Omental fat pad (tissue), 4 donors: ENCODE measurements around the gene DIP2C. TPM values are rescaled to one million over a fixed set of nuclear protein-coding genes. Genes with fewer than 3 reads are reported as not detected.

Experiments
- ATAC-seq: fragments of 150-250 bp; one replicate; pipeline ENCODE4 v1.9.1; 2016; ENCODE audit warnings: mild to moderate bottlenecking, moderate library complexity; ENCODE audit not compliant: low FRiP score
- DNase-seq: peaks from one replicate; pipeline ENCODE4 v3.0.0-alpha.2; 2019; ENCODE audit warnings: low spot score
- CTCF ChIP-seq, 3 donors: fragments of 450-650 bp; IDR thresholded peaks; one replicate each; pipeline ENCODE4 v1.5.1; 2016 to 2017; ENCODE audit warnings: antibody characterized with exemption in 3 of 3, mild to moderate bottlenecking in 3 of 3, moderate library complexity in 2 of 3
- total RNA-seq, 4 donors: library from RNA; depleted of rRNA; stranded (reverse); fragments of >200 nt; gene quantifications; one replicate each; pipeline ENCODE4 v1.1.0, GENCODE V29; 2016

Gene DIP2C
- total RNA-seq, 4 donors from 2014 or later: 19.7 to 56.5 (median 31.1) TPM

DNA sequence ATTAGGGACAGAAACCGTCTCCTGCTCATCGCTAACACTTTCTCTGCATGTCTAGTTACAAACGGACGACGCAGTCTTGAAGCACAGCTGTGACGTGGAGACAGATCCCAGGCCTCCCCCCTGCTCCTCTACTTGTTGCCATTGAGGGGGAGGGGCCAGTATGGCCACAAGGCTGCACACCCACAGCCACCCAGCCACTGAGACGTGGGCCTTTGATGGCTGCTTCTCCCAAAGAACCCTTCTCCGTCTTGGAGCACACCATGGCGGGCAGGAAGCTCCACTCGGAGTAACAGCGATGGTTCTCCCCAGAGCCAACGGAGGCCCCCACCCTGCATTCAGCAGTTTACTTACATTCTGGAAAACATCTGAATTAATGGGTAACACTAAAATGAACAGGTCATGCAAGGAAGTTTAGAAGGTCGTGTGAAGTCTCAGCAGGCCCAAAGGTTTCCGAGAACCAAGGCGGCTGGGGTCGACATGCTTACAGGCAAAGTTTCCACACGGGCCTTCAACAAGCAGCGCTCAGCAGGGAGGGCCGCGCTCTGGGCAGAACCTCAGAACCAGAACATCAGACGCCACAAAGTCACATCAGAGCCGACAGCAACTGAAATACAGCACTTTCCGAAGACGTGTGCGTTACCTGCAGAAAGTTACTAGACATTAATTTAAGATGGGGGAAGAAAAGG, 169.6 kb downstream of the DIP2C start:
- no peak for TF ChIP-seq CTCF (IDR thresholded peaks at IDR 0.05)
- no peak for ATAC-seq
- DNase-seq: no peak

DNA sequence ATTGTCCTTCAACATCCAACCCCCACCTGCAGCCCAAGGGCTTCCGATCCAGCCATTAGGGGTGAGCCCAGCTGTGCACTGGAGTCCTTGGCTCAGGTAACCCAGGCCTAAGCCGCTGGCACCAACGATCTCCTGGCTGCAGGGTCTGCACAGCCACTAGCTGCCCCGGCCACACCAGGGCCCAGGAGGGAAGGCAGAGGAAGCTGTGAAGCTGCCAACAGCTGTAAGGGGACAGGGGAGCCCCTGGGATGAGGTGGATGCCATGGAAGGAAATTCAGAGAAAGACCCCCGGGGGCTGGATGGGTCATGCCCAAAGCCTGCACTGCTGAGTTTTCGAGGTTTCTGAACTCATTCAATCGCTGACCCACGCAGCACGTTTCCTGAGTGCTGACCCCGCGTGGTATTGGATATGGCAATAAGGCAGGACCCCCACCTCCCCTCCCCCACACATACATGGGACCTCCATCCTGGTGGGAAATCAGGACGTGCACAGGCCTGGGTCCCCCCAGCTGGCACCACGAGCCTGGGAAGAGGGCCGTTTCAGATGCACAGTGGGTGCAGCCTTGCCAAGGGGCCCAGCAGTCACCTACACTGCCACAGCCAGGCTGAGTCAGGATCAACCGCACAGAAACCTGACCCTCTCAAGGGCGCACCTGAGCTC, 170.3 kb downstream of the DIP2C start:
- DNase-seq: no peak
- no peak for ATAC-seq

GRCh38 chr10:517872-518475, 171.5 kb downstream of the DIP2C start:
- DNase-seq: no peak
- no peak for ATAC-seq
- no peak for TF ChIP-seq CTCF (IDR thresholded peaks at IDR 0.05)

More for the DNA sequence above, 170.3 kb downstream of the DIP2C start:
- TF ChIP-seq CTCF (IDR thresholded peaks at IDR 0.05): no peak

DNA sequence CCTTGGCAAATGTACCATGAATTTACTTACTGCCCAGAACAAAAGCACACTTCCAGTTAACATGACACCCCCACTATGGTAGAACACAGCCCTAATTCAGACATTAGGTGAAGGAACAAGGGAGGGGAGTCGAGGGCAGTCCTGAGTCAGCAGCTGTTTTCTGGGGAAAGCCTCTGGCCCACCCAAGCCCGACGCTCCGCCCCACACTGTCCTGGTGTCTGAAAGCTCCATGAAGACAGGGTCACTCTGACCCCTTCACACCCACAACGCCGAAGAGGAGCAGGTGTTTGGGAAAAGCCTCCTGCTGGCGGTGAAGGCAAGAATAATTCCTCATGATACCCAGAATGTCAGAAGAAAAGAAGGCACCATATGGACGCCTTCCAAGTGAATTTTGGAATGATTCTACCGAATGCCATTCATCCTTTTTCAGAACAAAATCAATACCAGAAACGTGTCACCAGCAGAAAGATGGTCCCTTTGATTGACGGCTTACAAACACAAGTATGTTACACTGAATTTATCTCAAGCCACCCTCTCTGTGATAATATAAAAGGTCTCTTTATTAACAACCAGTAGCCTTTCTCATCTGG, 172.1 kb downstream of the DIP2C start:
- ATAC-seq (no peak), DNase-seq (no peak)
- no peak for TF ChIP-seq CTCF (IDR thresholded peaks at IDR 0.05)

DNA sequence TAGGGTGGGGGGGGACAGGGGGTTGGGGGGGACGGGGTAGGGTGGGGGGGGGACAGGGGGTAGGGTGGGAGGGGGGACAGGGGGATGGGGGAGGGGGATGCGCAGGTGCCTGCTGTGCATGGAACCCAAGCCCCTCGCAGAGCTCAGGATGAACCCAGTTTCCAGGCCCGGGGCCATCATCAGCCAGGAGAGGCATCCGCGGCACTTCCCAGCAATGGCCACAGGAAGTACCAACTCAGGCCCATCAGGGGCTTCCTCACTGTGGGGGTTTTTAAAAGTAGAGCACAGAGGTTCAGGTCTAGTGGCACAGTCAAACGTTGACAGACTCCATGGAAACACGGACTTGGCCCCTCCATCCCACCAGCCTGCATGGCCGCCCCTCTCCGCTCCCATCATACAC, 172.7 kb downstream of the DIP2C start:
- DNase-seq (no peak), ATAC-seq (no peak)
- TF ChIP-seq CTCF (IDR thresholded peaks at IDR 0.05): no peak

DNA sequence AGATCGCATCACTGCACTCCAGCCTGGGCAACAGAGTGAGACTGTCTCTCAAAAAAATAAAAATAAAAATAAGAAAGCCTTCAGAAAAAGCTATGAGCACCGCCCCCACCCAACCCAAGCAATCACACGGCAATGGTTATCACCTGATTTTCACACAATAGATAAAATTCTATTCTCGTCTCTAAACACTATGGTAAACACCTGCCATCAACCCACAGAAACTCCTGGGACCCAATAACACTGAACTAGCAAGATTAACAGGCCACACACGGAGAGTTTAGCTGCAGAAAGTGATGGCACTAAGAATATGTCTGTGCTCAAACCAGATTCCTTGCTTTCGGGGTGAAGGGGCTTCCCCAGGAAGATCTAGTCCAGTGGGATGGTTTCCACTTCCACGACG, 173.8 kb downstream of the DIP2C start:
- TF ChIP-seq CTCF (IDR thresholded peaks at IDR 0.05): no peak
- DNase-seq (no peak), ATAC-seq (no peak)
